Activated CD4-positive, alpha-beta T cell treated with anti-CD3 and anti-CD28 coated beads, Interleukin-2, amount 50 U/mL, for 4 hours (primary cell): Measurements from ENCODE around the gene FOXE3.

ENCODE experiments used
- DNase-seq, 2 experiments: peaks; one replicate each; pipeline ENCODE4 v3.0.0-alpha.2; 2020

The FOXE3 gene

GRCh38 chr1:47406966-47407365 lies 9.1 kb upstream of the FOXE3 start:
- DNase-seq: no peak

- DNase-seq: no peak
Observed at GRCh38 chr1:47407481-47407880, 8.6 kb upstream of the FOXE3 start.

DNA sequence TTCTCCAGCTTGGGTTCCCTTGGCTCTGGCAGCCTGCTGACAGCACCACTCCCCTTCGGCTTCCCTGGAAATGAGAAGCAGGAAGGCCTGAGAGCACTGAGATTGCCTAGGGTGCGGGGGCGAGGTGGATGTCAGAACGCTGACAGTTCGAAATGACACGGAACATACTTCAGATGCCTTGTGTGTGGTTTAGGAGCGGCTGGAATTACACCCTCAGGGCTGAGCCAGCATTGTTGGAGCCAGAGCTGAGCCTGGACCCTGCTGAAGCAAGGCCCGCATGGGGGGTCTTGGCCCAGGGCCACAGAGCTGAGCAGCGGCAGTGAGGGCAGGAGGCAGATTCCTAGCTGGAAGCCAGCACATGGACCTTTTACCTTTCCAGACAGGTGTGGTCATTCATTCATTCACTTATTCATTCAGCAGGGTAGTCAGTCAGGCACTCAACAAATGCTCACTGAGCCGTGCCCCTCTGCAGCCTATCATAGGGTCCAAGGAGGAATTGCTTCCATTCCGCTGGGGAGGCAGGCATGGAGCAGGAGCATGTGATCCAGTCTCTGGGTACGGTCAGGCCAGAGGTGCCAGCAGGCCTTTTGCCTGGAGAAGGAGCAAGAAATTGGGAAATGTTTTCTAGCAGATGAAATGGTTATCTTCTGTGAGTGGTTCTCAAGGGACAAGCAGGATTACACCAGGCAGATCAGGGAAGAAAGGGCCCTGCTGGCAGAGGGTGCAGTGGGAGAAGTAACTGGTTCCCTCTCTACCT lies 6.6 kb upstream of the FOXE3 start:
- DNase-seq: no peak

GRCh38 chr1:47410068-47410455 lies 6.0 kb upstream of the FOXE3 start:
- DNase-seq: no peak

- no peak for DNase-seq
Observed at GRCh38 chr1:47411436-47411835, 4.6 kb upstream of the FOXE3 start.

- DNase-seq: no peak
Observed at GRCh38 chr1:47412437-47412836, 3.6 kb upstream of the FOXE3 start.

- DNase-seq: no peak
Observed at GRCh38 chr1:47416319-47417169, 459 bp downstream of the FOXE3 start.

DNA sequence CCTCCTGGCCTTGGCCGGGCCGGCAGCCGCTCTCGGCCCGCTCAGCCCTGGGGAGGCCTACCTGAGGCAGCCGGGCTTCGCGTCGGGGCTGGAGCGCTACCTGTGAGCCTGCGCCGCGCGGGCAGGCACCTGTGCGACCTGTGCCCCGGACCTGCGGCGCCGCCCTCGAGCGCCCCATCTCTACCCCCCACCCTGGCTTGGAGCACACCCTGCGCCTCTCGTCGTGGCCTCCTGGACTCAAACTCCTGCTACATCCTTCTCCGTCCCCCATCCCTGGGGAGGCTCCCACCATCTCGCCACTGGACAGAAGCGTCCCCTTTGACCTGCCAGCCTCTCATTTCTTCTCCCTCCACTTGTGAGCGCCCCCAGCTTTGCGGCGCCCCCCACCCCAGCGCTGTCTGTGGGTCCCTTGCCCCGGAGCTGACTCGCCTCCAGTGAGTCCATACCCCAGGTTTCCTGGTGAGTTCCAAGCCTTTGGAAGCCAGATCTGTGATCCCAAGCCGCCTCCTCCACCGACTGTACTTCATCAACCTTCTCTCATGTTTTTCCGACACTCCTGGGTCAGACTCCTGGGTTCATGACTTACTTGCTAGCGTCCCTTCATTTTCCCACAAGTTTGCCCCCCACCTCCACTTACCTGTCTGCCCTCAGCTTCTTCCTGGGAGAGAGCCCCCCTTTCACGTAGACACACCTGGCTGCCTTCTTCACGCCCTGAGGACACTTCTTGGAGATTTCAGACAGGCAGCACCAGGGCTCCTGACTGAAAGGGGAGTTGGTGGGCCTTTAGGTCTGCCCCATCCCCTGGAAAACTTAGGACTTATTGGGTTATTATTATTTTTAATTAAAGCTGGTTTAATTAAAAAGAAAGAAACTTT lies 1.3 kb downstream of the FOXE3 start:
- DNase-seq: no peak

- DNase-seq: no peak
Observed at GRCh38 chr1:47418122-47418521, 2.0 kb downstream of the FOXE3 start.

DNA sequence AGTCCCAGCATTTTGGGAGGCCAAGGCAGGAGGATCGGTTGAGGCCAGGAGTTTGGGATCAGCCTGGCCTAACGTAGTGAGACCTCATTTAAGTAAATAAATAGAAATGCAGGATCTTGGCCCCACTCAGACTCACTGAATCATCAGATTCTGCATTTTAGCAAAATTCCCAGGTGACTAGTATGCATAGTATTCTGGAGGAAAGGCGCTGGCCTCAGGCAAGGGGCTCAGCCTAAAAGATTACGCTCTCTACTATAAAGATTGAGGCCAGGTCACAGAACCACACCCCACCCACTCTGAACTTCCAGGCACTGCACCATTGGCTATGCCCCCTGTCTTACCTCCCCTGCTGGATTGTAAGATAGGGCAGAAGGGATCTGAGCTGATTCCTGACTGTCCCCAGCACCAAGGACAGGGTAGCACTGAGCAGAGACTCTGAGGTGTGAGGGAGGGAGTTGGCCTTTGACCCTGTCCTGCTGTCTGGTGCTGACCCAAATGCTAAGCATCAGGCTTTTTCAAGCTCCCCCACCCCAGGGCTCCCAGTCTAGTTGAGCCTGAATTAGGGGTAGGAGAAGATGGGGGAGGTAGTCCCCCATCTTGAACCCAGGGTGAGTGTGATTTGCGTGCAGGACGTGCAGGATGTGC lies 2.7 kb downstream of the FOXE3 start:
- no peak for DNase-seq

DNA sequence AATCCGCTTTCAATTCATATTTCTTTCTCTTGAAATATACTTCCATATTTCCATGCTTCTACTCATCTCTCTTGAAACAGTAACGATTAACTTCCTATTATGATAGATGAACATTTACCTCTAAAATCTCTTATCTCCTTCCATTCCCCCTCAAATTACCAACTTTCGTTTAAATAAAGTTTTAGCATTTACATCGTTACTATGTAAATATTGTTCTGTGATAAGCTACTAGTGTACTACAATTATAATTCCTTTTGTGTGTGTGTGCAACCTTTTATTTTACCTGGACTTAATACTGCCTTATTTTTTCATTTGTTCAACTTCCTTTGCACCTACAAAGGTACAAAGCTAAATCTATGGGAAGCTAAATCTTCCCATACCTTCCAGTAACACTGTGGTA lies 4.5 kb downstream of the FOXE3 start:
- DNase-seq: no peak

DNA sequence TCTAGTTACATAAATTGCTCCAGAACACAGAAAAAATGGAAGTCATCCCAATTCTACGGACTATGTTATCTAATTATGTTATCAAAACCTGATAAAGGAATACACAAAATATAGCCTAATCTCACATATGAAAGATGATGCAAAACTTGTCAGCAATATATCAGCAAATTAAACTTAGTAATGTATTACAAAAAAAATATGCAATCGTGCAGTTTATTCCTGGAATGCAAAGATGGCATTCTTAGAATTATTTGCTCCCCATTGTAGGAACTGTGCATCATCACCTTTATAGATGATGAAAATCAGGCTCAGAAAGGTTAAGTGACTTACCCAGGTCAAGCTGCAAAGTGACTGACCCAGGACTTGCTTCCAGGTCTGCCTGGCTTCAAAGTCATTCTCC lies 7.8 kb downstream of the FOXE3 start:
- DNase-seq: no peak

DNA sequence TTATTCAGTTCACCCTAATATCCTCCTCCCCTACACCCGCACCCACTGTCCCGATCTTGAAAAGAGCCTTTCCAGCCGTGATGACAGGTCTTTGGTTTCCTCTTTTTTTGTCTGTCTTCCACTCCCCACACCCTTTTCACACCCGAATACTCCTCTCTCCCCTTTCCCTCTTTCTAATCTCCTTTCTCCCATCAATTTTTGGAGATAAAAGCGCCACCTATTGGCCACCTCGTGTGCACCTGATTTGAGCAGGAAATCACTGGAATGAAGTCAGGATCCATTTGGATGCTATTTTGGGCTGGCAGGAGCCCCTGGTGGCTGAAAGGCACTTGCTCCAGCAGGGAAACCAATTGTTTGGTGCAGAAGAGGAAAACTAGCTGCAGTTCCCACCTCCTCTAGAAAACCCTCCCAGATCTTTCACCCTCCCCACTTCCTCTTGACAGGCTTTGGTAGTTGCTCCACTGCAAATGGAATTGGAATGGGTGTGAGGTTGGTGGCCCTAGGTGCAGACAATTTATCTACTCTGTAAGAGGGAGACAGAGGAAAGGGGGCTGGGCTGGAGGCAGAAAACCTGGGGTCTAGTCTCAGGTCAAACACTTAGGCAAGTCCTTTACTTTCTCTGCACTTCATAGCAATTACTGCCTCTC lies 8.4 kb downstream of the FOXE3 start:
- DNase-seq: no peak

GRCh38 chr1:47431534-47431933 lies 15.4 kb downstream of the FOXE3 start:
- no peak for DNase-seq

DNA sequence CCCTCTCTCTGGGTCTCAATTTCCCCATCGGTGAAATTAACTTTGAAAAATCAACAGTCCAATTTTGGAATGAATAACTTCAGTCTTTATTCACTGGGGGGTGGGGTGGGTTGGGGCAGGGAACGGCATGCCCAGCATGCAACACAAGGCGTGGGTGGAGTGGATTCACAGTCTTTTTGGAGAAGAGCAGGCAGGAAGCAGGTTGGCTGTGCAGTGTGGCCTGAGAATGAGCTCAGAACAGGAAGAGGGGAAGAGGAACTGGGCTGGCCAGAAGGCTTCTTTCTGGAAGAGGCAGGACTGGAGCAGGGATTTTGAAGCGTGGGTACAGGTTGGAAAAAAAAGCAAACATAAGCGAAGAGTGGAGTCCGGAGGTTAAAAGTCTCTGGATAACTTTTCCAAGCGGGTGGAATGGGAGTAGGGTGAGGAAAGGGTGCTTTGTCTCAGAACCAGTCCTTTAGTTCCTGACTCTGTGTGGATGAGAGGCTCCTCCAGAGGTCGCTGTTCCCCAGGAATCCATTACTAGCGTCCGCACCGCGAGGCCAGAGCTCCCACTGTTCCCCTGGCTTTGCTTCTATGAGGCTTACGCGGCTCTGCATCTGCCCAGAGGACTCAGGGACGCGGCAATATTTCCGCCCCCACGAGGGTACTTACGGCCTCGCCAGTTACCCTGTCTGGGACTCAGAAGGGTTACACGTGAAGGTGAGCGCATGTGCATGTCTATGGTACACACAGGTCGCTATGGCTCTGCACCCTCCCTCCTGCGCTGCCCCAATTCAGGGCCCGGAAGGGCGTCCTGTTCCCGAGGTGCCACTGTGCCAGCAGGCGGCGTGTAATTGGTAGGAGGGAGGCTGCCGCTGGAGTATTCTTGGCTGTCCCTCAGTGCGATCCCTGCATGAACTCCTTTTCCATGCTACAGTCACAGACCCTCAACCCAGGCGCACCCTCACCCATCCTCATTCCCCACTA lies 16.3 kb downstream of the FOXE3 start:
- peak; percentile 53 to 57 for DNase-seq

DNA sequence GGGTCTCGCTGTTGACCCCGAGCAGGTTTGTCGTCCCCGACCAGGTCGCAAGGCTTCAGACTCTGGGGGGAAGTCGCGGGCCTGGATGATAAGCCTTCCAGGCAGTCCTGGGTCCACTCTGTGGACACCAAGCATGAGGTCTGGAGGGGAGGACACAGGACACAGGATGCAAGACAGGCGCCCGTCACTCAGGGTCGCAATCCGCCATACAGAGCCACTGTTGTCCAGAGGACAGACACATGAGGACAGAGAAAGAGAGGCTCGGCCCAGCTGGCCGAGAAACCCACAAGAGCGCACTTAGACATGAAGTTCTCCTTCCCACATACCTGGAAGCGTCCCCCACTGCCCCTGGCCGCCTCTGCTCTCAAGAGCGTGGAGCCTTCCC lies 16.9 kb downstream of the FOXE3 start:
- DNase-seq: no peak

- no peak for DNase-seq
Observed at GRCh38 chr1:47433477-47434050, 17.5 kb downstream of the FOXE3 start.

DNA sequence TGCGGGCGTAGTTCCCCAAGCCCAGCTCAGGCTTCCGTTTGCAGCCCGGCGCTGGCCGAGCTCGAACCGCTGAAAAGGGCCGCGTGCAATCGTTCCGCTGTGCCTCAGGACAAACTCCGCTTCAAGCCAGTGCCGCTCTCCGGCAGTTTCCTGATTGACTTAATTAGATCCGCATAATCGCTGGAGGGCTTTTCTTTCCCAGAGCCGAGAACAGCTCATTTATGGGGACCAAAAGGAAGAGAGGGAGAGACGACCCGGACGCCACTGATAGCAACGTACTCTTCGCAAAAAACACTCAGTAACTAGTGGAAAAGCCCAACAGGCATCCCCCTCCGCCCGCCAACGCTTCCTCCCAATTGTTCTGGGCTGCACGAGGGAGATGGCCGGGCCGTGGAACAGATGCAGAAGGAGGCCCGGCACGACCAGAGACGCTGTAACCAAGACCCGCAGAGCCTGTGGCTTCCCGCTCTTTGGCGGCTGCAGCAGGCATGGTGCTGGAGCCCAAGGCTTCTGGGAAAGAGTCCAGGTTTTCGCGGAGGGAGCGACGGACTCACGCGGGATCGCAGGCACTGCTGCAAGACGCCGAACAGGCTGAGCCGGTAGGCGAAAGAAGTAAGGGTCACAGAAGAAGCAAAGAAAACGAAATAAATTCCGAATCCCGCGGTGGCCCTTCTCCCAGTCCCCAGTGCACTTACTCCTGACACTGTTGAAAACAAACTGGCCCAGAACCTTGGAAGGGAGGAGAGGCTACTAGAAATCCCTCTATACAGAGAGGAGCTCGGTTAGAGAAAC lies 18.2 kb downstream of the FOXE3 start:
- DNase-seq: no peak

- DNase-seq: no peak
Observed at GRCh38 chr1:47435506-47436303, 19.6 kb downstream of the FOXE3 start.
